BLaER1 (cell line): Measurements from ENCODE around the gene HECW1.
"Not testable (repeated sequence)": the region's sequence is repeated elsewhere in the genome, so short reads cannot be mapped to it uniquely, and the experiment has no call there.

Source experiments
- H3K27ac ChIP-seq: shearing (Covaris generic); formaldehyde crosslinking; 2 replicates; pipeline ENCODE4 v1.8.1; 2022
- H3K27me3 ChIP-seq: shearing (Covaris generic); formaldehyde crosslinking; 2 replicates; pipeline ENCODE4 v1.8.1; 2022
- H3K36me3 ChIP-seq: shearing (Covaris generic); formaldehyde crosslinking; 2 replicates; pipeline ENCODE4 v1.8.1; 2022
- H3K4me1 ChIP-seq: shearing (Covaris generic); formaldehyde crosslinking; 2 replicates; pipeline ENCODE4 v1.8.1; 2022
- H3K4me2 ChIP-seq: shearing (Covaris generic); formaldehyde crosslinking; 2 replicates; pipeline ENCODE4 v1.8.1; 2022
- H3K4me3 ChIP-seq: shearing (Covaris generic); formaldehyde crosslinking; 2 replicates; pipeline ENCODE4 v1.8.1; 2022
- H3K9ac ChIP-seq: shearing (Covaris generic); formaldehyde crosslinking; 2 replicates; pipeline ENCODE4 v1.8.1; 2022
- H3K9me3 ChIP-seq: shearing (Covaris generic); formaldehyde crosslinking; 2 replicates; pipeline ENCODE4 v1.8.1; 2022
- H4K20me1 ChIP-seq: shearing (Covaris generic); formaldehyde crosslinking; 2 replicates; pipeline ENCODE4 v1.8.1; 2022
- Cebpa-rat ChIP-seq: shearing (Covaris generic); IDR thresholded peaks from 2 replicates; pipeline ENCODE4 v1.8.1; 2022

The HECW1 gene

GRCh38 chr7:43196379-43196778 lies 83.9 kb downstream of the HECW1 start:
- Histone ChIP-seq H3K27me3 (no peaks in the 10 kb centered on the region), H3K4me1 (peaks cover 32% of the 10 kb centered on the region), H4K20me1 (no peaks in the 10 kb centered on the region), H3K9me3 (no peaks in the 10 kb centered on the region; the same call in 1 of the 2 replicates), H3K4me3 (no peak overlapping the region), H3K9ac (no peak overlapping the region), H3K27ac (no peak overlapping the region), H3K36me3 (0 out of 2 replicates have a peak, but pooled peaks cover 4% of the 10 kb centered on the region), H3K4me2 (no peak overlapping the region)
- TF ChIP-seq Cebpa-rat, result no peak

GRCh38 chr7:43198016-43198415 lies 85.6 kb downstream of the HECW1 start:
- H4K20me1 ChIP-seq, result no peaks in the 10 kb centered on the region
- no peak overlapping the region for H3K27ac ChIP-seq
- H3K4me1 ChIP-seq, result peaks cover 32% of the 10 kb centered on the region
- H3K27me3 ChIP-seq, result no peaks in the 10 kb centered on the region
- no peaks in the 10 kb centered on the region; the same call in 1 of the 2 replicates for H3K9me3 ChIP-seq
- H3K4me2 ChIP-seq, result no peak overlapping the region
- TF ChIP-seq Cebpa-rat, result no peak
- H3K36me3 ChIP-seq, result 0 out of 2 replicates have a peak, but pooled peaks cover 4% of the 10 kb centered on the region
- no peak overlapping the region for H3K4me3 ChIP-seq
- H3K9ac ChIP-seq, result no peak overlapping the region

- peak overlapping the region; percentile 51 for H3K27ac ChIP-seq
- H3K4me2 ChIP-seq, result peak overlapping the region; percentile 63
- no peaks in the 10 kb centered on the region for H3K27me3 ChIP-seq
Observed at GRCh38 chr7:43198599-43199090, 86.2 kb downstream of the HECW1 start.

GRCh38 chr7:43199371-43200160 lies 87.1 kb downstream of the HECW1 start:
- H3K9me3 ChIP-seq, result no peaks in the 10 kb centered on the region; the same call in 1 of the 2 replicates
- H3K27ac ChIP-seq, result no peak overlapping the region
- no peaks in the 10 kb centered on the region for H3K27me3 ChIP-seq
- H3K9ac ChIP-seq, result no peak overlapping the region
- no peak for TF ChIP-seq Cebpa-rat
- H4K20me1 ChIP-seq, result no peaks in the 10 kb centered on the region
- H3K4me1 ChIP-seq, result peaks cover 32% of the 10 kb centered on the region
- peak overlapping the region; percentile 63 for H3K4me2 ChIP-seq
- no peak overlapping the region for H3K4me3 ChIP-seq
- H3K36me3 ChIP-seq, result 0 out of 2 replicates have a peak, but pooled peaks cover 4% of the 10 kb centered on the region

More at GRCh38 chr7:43198599-43199090, 86.2 kb downstream of the HECW1 start:
- TF ChIP-seq Cebpa-rat, result no peak
- no peaks in the 10 kb centered on the region; the same call in 1 of the 2 replicates for H3K9me3 ChIP-seq
- H3K9ac ChIP-seq, result no peak overlapping the region
- H3K36me3 ChIP-seq, result 0 out of 2 replicates have a peak, but pooled peaks cover 4% of the 10 kb centered on the region
- peaks cover 32% of the 10 kb centered on the region for H3K4me1 ChIP-seq
- H4K20me1 ChIP-seq, result no peaks in the 10 kb centered on the region
- no peak overlapping the region for H3K4me3 ChIP-seq

GRCh38 chr7:43201912-43202311 lies 89.5 kb downstream of the HECW1 start:
- H3K4me2 ChIP-seq, result no peak overlapping the region
- TF ChIP-seq Cebpa-rat, result no peak
- no peaks in the 10 kb centered on the region for H3K27me3 ChIP-seq
- no peaks in the 10 kb centered on the region; the same call in 1 of the 2 replicates for H3K9me3 ChIP-seq
- peaks cover 27% of the 10 kb centered on the region for H3K4me1 ChIP-seq
- H3K27ac ChIP-seq, result no peak overlapping the region
- 0 out of 2 replicates have a peak, but pooled peaks cover 4% of the 10 kb centered on the region for H3K36me3 ChIP-seq
- H4K20me1 ChIP-seq, result no peaks in the 10 kb centered on the region
- no peak overlapping the region for H3K4me3 ChIP-seq
- no peak overlapping the region for H3K9ac ChIP-seq

GRCh38 chr7:43204081-43204480 lies 91.6 kb downstream of the HECW1 start:
- Histone ChIP-seq H3K9me3 (no peaks in the 10 kb centered on the region; the same call in 1 of the 2 replicates), H3K4me3 (no peak overlapping the region), H3K27ac (no peak overlapping the region), H3K4me1 (peaks cover 20% of the 10 kb centered on the region), H3K9ac (no peak overlapping the region), H3K36me3 (0 out of 2 replicates have a peak, but pooled peaks cover 4% of the 10 kb centered on the region), H3K27me3 (no peaks in the 10 kb centered on the region), H3K4me2 (no peak overlapping the region), H4K20me1 (no peaks in the 10 kb centered on the region)
- TF ChIP-seq Cebpa-rat, result no peak

- TF ChIP-seq Cebpa-rat, result no peak
- Histone ChIP-seq H4K20me1 (no peaks in the 10 kb centered on the region), H3K9me3 (no peaks in the 10 kb centered on the region; the same call in 1 of the 2 replicates), H3K27ac (no peak overlapping the region), H3K27me3 (no peaks in the 10 kb centered on the region), H3K4me3 (no peak overlapping the region), H3K4me1 (peaks cover 8% of the 10 kb centered on the region), H3K9ac (no peak overlapping the region), H3K36me3 (0 out of 2 replicates have a peak, but pooled peaks cover 4% of the 10 kb centered on the region), H3K4me2 (no peak overlapping the region)
Observed at GRCh38 chr7:43205171-43205795, 92.8 kb downstream of the HECW1 start.

GRCh38 chr7:43208242-43208641 lies 95.8 kb downstream of the HECW1 start:
- H3K27ac ChIP-seq, result no peak overlapping the region
- no peak overlapping the region for H3K4me3 ChIP-seq
- H3K9ac ChIP-seq, result no peak overlapping the region
- H3K9me3 ChIP-seq, result no peaks in the 10 kb centered on the region
- H4K20me1 ChIP-seq, result no peaks in the 10 kb centered on the region
- no peak overlapping the region for H3K4me2 ChIP-seq
- no peaks in the 10 kb centered on the region; the same call in 1 of the 2 replicates for H3K36me3 ChIP-seq
- H3K4me1 ChIP-seq, result no peaks in the 10 kb centered on the region
- no peaks in the 10 kb centered on the region for H3K27me3 ChIP-seq
- TF ChIP-seq Cebpa-rat, result no peak

GRCh38 chr7:43210539-43210938 lies 98.1 kb downstream of the HECW1 start:
- H4K20me1 ChIP-seq, H3K36me3 ChIP-seq, H3K9ac ChIP-seq, H3K4me3 ChIP-seq, H3K9me3 ChIP-seq, H3K27ac ChIP-seq, H3K27me3 ChIP-seq, H3K4me2 ChIP-seq: not testable (repeated sequence)
- H3K4me1 ChIP-seq, result peaks cover 12% of the 10 kb centered on the region

- Histone ChIP-seq H3K4me1 (peaks cover 19% of the 10 kb centered on the region), H3K4me2 (no peak overlapping the region), H3K27ac (no peak overlapping the region), H3K27me3 (no peaks in the 10 kb centered on the region), H3K9me3 (no peaks in the 10 kb centered on the region), H4K20me1 (peaks cover 5% of the 10 kb centered on the region; the same call in 1 of the 2 replicates), H3K36me3 (no peaks in the 10 kb centered on the region; the same call in 1 of the 2 replicates), H3K4me3 (no peak overlapping the region), H3K9ac (no peak overlapping the region)
- TF ChIP-seq Cebpa-rat, result no peak
Observed at GRCh38 chr7:43211286-43211685, 98.8 kb downstream of the HECW1 start.
